IMR-90 (cell line): ENCODE data around the gene FCRL1. TPM values are rescaled to one million over a fixed set of nuclear protein-coding genes. Genes with fewer than 3 reads are reported as not detected.
A peak's percentile ranks its signal among the peaks of the same experiment; 100 is the strongest.

Experiments used
- ATAC-seq: fragments of 200-7000 bp; cut with Tn5 transposase; 2 replicates; pipeline ENCODE4 v1.9.1; 2020; ENCODE audit warnings: low read depth, mild to moderate bottlenecking, moderate library complexity
- BruUV-seq: library from RNA; stranded (reverse); fragments of 400-500 nt; replicated peaks from 2 replicates; lab custom pipeline; 2021; lab: Mats Ljungman, UMichigan
- CTCF ChIA-PET: fragments of 300-600 bp; formaldehyde crosslinking; extraction: SDS; loops from one replicate; lab custom pipeline; 2021; ENCODE audit warnings: antibody characterized with exemption; lab: Yijun Ruan, JAX
- POLR2A ChIA-PET: fragments of 300-600 bp; sonication (Branson Sonifier 250); formaldehyde crosslinking; loops from one replicate; lab custom pipeline; 2022; ENCODE audit warnings: antibody characterized with exemption; ENCODE audit not compliant: unreplicated experiment; lab: Charles Lee
- DNase-seq: peaks from one replicate; pipeline ENCODE4 v3.0.0; 2013
- H2AFZ ChIP-seq: replicated peaks from 2 replicates; pipeline ENCODE3; 2013; ENCODE audit warnings: low read length, mild to moderate bottlenecking; ENCODE audit not compliant: poor library complexity
- H2AK5ac ChIP-seq: 2 replicates; pipeline ENCODE4 v1.6.1; 2013; ENCODE audit warnings: low read depth, low read length, inconsistent platforms
- H2AK9ac ChIP-seq: replicated peaks from 2 replicates; pipeline ENCODE3; 2013; ENCODE audit warnings: mild to moderate bottlenecking, low read depth, low read length, moderate library complexity; ENCODE audit not compliant: poor library complexity
- H2BK120ac ChIP-seq: 2 replicates; pipeline ENCODE4 v1.6.1; 2013; ENCODE audit warnings: low read depth, low read length, inconsistent platforms
- H2BK15ac ChIP-seq: 3 replicates; pipeline ENCODE4 v1.6.1; 2013; ENCODE audit warnings: low read depth, low read length, inconsistent platforms
- H2BK20ac ChIP-seq: 2 replicates; pipeline ENCODE4 v1.6.1; 2013; ENCODE audit warnings: low read depth, mild to moderate bottlenecking, inconsistent platforms, low read length, moderate library complexity
- H2BK5ac ChIP-seq: 2 replicates; pipeline ENCODE4 v1.6.1; 2013; ENCODE audit warnings: mild to moderate bottlenecking, low read depth, low read length, inconsistent platforms; ENCODE audit not compliant: poor library complexity, severe bottlenecking
- H3K14ac ChIP-seq: replicated peaks from 2 replicates; pipeline ENCODE4 v1.6.1; 2013; ENCODE audit warnings: low read depth, low read length, inconsistent platforms
- H3K18ac ChIP-seq: 2 replicates; pipeline ENCODE4 v1.6.1; 2013; ENCODE audit warnings: low read depth, low read length, control low read depth
- H3K23ac ChIP-seq: 2 replicates; pipeline ENCODE4 v1.6.1; 2013; ENCODE audit warnings: low read depth, low read length, inconsistent platforms
- H3K27ac ChIP-seq: 2 replicates; pipeline ENCODE4 v1.5.1; 2013; ENCODE audit warnings: mild to moderate bottlenecking, control low read depth, low read length; ENCODE audit not compliant: insufficient read depth
- H3K27me3 ChIP-seq: 2 replicates; pipeline ENCODE4 v1.6.1; 2013; ENCODE audit warnings: low read length; ENCODE audit not compliant: control insufficient read depth, insufficient read depth
- H3K36me3 ChIP-seq: 2 replicates; pipeline ENCODE4 v1.6.1; 2013; ENCODE audit warnings: low read length, mixed read lengths; ENCODE audit not compliant: control insufficient read depth, insufficient read depth
- H3K4ac ChIP-seq: 2 replicates; pipeline ENCODE4 v1.6.1; 2013; ENCODE audit warnings: low read depth, low read length, inconsistent platforms
- H3K4me1 ChIP-seq: 2 replicates; pipeline ENCODE4 v1.6.1; 2013; ENCODE audit warnings: low read length, mixed read lengths; ENCODE audit not compliant: control insufficient read depth, insufficient read depth
- H3K4me2 ChIP-seq: 2 replicates; pipeline ENCODE4 v1.6.1; 2013; ENCODE audit warnings: low read depth, mild to moderate bottlenecking, control low read depth, low read length, moderate library complexity
- H3K4me3 ChIP-seq: 2 replicates; pipeline ENCODE4 v1.5.1; 2013; ENCODE audit warnings: low read depth, mild to moderate bottlenecking, control low read depth, low read length, moderate library complexity; ENCODE audit not compliant: insufficient read depth
- H3K56ac ChIP-seq: 2 replicates; pipeline ENCODE4 v1.6.1; 2013; ENCODE audit warnings: low read length, inconsistent platforms; ENCODE audit not compliant: insufficient read depth; ENCODE audit errors: extremely low read depth
- H3K79me1 ChIP-seq, 2 experiments: 2 replicates each; pipeline ENCODE4 v1.6.1; 2013; ENCODE audit warnings: low read length in 2 of 2, inconsistent platforms in 1 of 2, low read depth in 1 of 2
- H3K9ac ChIP-seq: 2 replicates; pipeline ENCODE4 v1.6.1; 2013; ENCODE audit warnings: low read depth, low read length, control low read depth
- H3K9me1 ChIP-seq: 2 replicates; pipeline ENCODE4 v1.6.1; 2013; ENCODE audit warnings: low read length, inconsistent platforms; ENCODE audit not compliant: insufficient read depth
- H3K9me3 ChIP-seq: 2 replicates; pipeline ENCODE4 v1.6.1; 2013; ENCODE audit warnings: low read length; ENCODE audit not compliant: control insufficient read depth, insufficient read depth
- H4K20me1 ChIP-seq: 2 replicates; pipeline ENCODE4 v1.6.1; 2013; ENCODE audit warnings: low read length, inconsistent platforms; ENCODE audit not compliant: insufficient read depth
- H4K5ac ChIP-seq: 2 replicates; pipeline ENCODE4 v1.6.1; 2013; ENCODE audit warnings: mild to moderate bottlenecking, low read depth, low read length, control low read depth
- H4K8ac ChIP-seq, 2 experiments: 2 replicates each; pipeline ENCODE4 v1.6.1; 2013; ENCODE audit warnings: low read depth in 2 of 2, low read length in 2 of 2, control low read depth in 1 of 2, inconsistent platforms in 1 of 2
- H4K91ac ChIP-seq: 2 replicates; pipeline ENCODE4 v1.6.1; 2013; ENCODE audit warnings: low read depth, low read length, inconsistent platforms; ENCODE audit not compliant: insufficient read depth
- CEBPB ChIP-seq: IDR thresholded peaks from 2 replicates; pipeline ENCODE4 v1.6.1; 2012; ENCODE audit warnings: low read depth, low read length, improper control_type of control experiment
- CHD1 ChIP-seq: IDR thresholded peaks from 2 replicates; pipeline ENCODE4 v1.6.1; 2012; ENCODE audit warnings: low read depth, low read length, improper control_type of control experiment
- MAZ ChIP-seq: IDR thresholded peaks from 2 replicates; pipeline ENCODE4 v1.6.1; 2012; ENCODE audit warnings: low read depth, mild to moderate bottlenecking, low read length, improper control_type of control experiment, moderate library complexity, borderline replicate concordance
- NFE2L2 ChIP-seq: fragments of 150-350 bp; IDR thresholded peaks from 2 replicates; pipeline ENCODE4 v1.6.1; 2016; ENCODE audit warnings: low read depth, mild to moderate bottlenecking, low read length
- RFX5 ChIP-seq: IDR thresholded peaks from 2 replicates; pipeline ENCODE4 v1.8.0; 2012; ENCODE audit warnings: low read depth, mild to moderate bottlenecking, low read length, moderate library complexity
- SMC3 ChIP-seq: fragments of 150-350 bp; IDR thresholded peaks from 2 replicates; pipeline ENCODE4 v1.6.1; 2016; ENCODE audit warnings: low read depth, mild to moderate bottlenecking, antibody characterized with exemption, low read length, moderate library complexity
- WGBS, 2 experiments: methylation state at CpG; one replicate each; pipeline versions ENCODE4 v1.1.5 to v1.1.7; 2013; ENCODE audit warnings: missing lambda C conversion rate in 2 of 2; ENCODE audit not compliant: insufficient read length in 1 of 2; ENCODE audit errors: extremely low coverage in 2 of 2; 5-methylcytosine and 5-hydroxymethylcytosine counted together
- dilution Hi-C: fragments of 300-500 bp; cut with HindIII; formaldehyde crosslinking; loops from one replicate; pipeline ENCODE4 v1.14.3; 2018; ENCODE audit warnings: low sequenced_read_pairs; ENCODE audit not compliant: unreplicated experiment
- in situ Hi-C: fragments of 300-500 bp; cut with MboI; formaldehyde crosslinking; loops from 3 replicates; pipeline ENCODE4 v1.14.3; 2019; ENCODE audit warnings: low sequenced_read_pairs, inconsistent platforms, mixed read lengths
- intact Hi-C: fragments of 100-400 bp; cut with micrococcal nuclease; formaldehyde crosslinking; loops from 2 replicates; pipeline ENCODE4 v1.10.0; 2022
- polyA plus RNA-seq, 3 experiments: library from polyadenylated mRNA; depleted of rRNA; stranded (reverse); fragments of >200 nt; gene quantifications; 2 replicates each; pipeline ENCODE4 v1.2.3, GENCODE V29; 2012; ENCODE audit warnings: low replicate concordance in 1 of 3
- total RNA-seq: library from RNA; depleted of rRNA; stranded (reverse); fragments of >200 nt; gene quantifications from 2 replicates; pipeline ENCODE4 v1.2.3, GENCODE V29; 2012
- TF ChIP-seq, protein P1 (sequence below): fragments of 150-350 bp; IDR thresholded peaks from 2 replicates; pipeline ENCODE4 v1.6.1; 2016; ENCODE audit warnings: low read depth, mild to moderate bottlenecking, low read length, moderate library complexity, borderline replicate concordance
- TF ChIP-seq, protein P2 (sequence below): fragments of 150-350 bp; IDR thresholded peaks from 2 replicates; pipeline ENCODE4 v1.6.1; 2017; ENCODE audit warnings: mild to moderate bottlenecking, antibody characterized with exemption, low read length, low read depth

The FCRL1 gene
- total and polyA plus RNA-seq, 2 of the 4 experiments (the other 2 are of a cell fraction): not detected

DNA sequence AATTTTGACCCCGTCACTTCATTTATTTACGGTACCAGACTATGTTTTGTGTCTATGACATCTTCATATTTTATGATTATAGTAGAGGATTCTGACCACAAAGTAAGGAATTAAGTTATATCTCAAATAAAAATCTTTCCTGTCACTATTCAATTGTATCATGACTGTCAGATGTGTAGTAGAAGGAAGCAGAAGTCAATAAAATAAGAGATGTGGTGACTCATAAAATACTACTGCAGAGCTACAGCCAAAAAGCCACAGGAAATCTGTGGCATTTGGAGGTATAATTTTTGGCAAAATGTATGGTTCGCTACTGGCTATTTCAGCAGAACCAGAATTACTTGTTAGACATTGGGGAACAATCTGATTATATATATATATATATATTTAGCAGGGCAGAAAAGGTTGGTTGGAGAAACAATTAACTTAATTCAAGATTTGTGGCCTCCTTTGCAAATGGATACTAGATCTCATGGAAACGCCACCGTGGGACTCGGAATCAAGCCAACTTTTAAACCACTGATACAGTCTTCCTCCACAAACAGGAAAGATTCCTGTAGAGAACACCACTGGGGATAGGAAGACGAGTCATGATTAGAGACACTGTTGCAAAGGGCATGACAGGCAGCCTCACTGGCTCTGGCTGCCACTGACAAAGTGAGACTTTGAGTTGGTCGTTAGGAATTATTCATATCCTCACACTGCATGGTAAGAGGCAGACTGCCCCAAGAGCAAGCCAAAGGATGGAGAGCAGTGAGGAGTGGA, 48.1 kb downstream of the FCRL1 start:
- no peak overlapping the region for H3K4me2 ChIP-seq
- no peaks in the 10 kb centered on the region for H3K4me1 ChIP-seq
- dilution Hi-C loops (no loop called here), in situ Hi-C loops (no loop called here), intact Hi-C loops (no loop called here)
- H2AK5ac ChIP-seq: no peak overlapping the region
- H3K79me1 ChIP-seq: no peaks in the 10 kb centered on the region
- no peak overlapping the region for H3K4ac ChIP-seq
- H4K5ac ChIP-seq: no peak overlapping the region
- H3K56ac ChIP-seq: no peak overlapping the region
- H2BK120ac ChIP-seq: no peak overlapping the region
- no peaks in the 10 kb centered on the region for H3K9me3 ChIP-seq
- ATAC-seq (no peak), DNase-seq (no peak)
- no peak overlapping the region for H2BK5ac ChIP-seq
- H3K18ac ChIP-seq: no peak overlapping the region
- H3K9me1 ChIP-seq: no peaks in the 10 kb centered on the region
- no peak overlapping the region for H3K14ac ChIP-seq
- H3K9ac ChIP-seq: no peak overlapping the region
- no peaks in the 10 kb centered on the region for H3K27me3 ChIP-seq
- H3K4me3 ChIP-seq: no peak overlapping the region
- no peak overlapping the region for H2BK20ac ChIP-seq
- H2AK9ac ChIP-seq: no peak overlapping the region
- H4K20me1 ChIP-seq: no peaks in the 10 kb centered on the region
- H2BK15ac ChIP-seq: no peak overlapping the region
- H4K91ac ChIP-seq: no peak overlapping the region
- no CpG with 5 or more reads among the region's 8 CpGs for WGBS, 2 experiments
- ChIA-PET CTCF (no interaction called here), POLR2A (no interaction called here)
- no peak overlapping the region for H4K8ac ChIP-seq
- no peaks in the 10 kb centered on the region for H3K36me3 ChIP-seq
- BruUV-seq: no TSS peak
- peak overlapping the region; percentile 41 for H2AFZ ChIP-seq
- no peak overlapping the region for H3K27ac ChIP-seq
- no peak overlapping the region for H3K23ac ChIP-seq
- TF ChIP-seq, protein P1, sequence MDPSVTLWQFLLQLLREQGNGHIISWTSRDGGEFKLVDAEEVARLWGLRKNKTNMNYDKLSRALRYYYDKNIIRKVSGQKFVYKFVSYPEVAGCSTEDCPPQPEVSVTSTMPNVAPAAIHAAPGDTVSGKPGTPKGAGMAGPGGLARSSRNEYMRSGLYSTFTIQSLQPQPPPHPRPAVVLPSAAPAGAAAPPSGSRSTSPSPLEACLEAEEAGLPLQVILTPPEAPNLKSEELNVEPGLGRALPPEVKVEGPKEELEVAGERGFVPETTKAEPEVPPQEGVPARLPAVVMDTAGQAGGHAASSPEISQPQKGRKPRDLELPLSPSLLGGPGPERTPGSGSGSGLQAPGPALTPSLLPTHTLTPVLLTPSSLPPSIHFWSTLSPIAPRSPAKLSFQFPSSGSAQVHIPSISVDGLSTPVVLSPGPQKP: no peak
- no peak for TF ChIP-seq NFE2L2
- TF ChIP-seq CHD1: no peak
- TF ChIP-seq, protein P2, sequence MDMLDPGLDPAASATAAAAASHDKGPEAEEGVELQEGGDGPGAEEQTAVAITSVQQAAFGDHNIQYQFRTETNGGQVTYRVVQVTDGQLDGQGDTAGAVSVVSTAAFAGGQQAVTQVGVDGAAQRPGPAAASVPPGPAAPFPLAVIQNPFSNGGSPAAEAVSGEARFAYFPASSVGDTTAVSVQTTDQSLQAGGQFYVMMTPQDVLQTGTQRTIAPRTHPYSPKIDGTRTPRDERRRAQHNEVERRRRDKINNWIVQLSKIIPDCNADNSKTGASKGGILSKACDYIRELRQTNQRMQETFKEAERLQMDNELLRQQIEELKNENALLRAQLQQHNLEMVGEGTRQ: no peak
- no peak for TF ChIP-seq MAZ
- no peak for TF ChIP-seq SMC3
- no peak for TF ChIP-seq RFX5
- TF ChIP-seq CEBPB: no peak
